ENCODE measurements around the gene ADGRB2. TPM values are rescaled to one million over a fixed set of nuclear protein-coding genes. Genes with fewer than 3 reads are reported as not detected.

Gene ADGRB2
- total RNA-seq, 1 experiment from 2014 or later = 10.9 TPM

- no peaks in the 10 kb centered on the region for H3K79me1 ChIP-seq (ENCODE audit: insufficient read depth, low read depth, low read length, poor library complexity, severe bottlenecking)
- peaks cover 36 to 59% of the 10 kb centered on the region in 2 experiments for H3K4me1 Mint-ChIP-seq
- no peak overlapping the region for H3K27ac ChIP-seq (ENCODE audit: insufficient read length, low read depth, low read length)
- H3K27me3 ChIP-seq (ENCODE audit: insufficient read depth, low read length) = peaks cover 38% of the 10 kb centered on the region
- TF ChIP-seq CTCF (conservative IDR thresholded peaks at IDR 0.05) = no peak; the same call in 1 of the 3 replicates
- WGBS (ENCODE audit: extremely low coverage, insufficient read length, low lambda C conversion rate) = no CpG with 5 or more reads among the region's 68 CpGs
- H3K9me3 Mint-ChIP-seq = no peaks in the 10 kb centered on the region; a peak in 1 of 5 replicates
- no peak overlapping the region for H4K5ac ChIP-seq (ENCODE audit: insufficient read length, low read depth, low read length)
- no peak overlapping the region for H3K56ac ChIP-seq (ENCODE audit: insufficient read length, low read depth, low read length)
- no peak overlapping the region for H2BK20ac ChIP-seq (ENCODE audit: low read depth, low read length, poor library complexity, severe bottlenecking)
- no peak overlapping the region for H2BK15ac ChIP-seq (ENCODE audit: low read depth, low read length)
- no peaks in the 10 kb centered on the region for H3K36me3 Mint-ChIP-seq (ENCODE audit: insufficient read depth in 1 of 3, low read depth in 3 of 3)
- H3K27ac Mint-ChIP-seq = peak overlapping the region in 1 of 3 experiments; percentile 25; a peak in 1 of 7 replicates
- H2AFZ ChIP-seq (ENCODE audit: low read length) = no peak overlapping the region
- no peaks in the 10 kb centered on the region for H3K4me1 ChIP-seq (ENCODE audit: insufficient read depth, low read length)
- peak overlapping the region; percentile 66; the same call in 1 of the 2 replicates for H3K14ac ChIP-seq (ENCODE audit: insufficient read depth, low read length)
- peak overlapping the region; percentile 67 to 83 for H3K4me3 Mint-ChIP-seq
- peak overlapping the region; percentile 91 for H3K4me2 ChIP-seq (ENCODE audit: insufficient read depth, insufficient read length, low read length)
- H3K9ac ChIP-seq (ENCODE audit: extremely low read depth, insufficient read length, low read length) = no peak overlapping the region
- no peak overlapping the region for H3K23ac ChIP-seq (ENCODE audit: insufficient read length, low read depth, low read length)
- peaks cover 93% of the 10 kb centered on the region for H3K27me3 Mint-ChIP-seq (ENCODE audit: low read depth)
- H2AK5ac ChIP-seq (ENCODE audit: insufficient read length, low read length) = no peak overlapping the region
- no peak overlapping the region for H3T11ph ChIP-seq (ENCODE audit: low read length)
- no peak for DNase-seq
- no peaks in the 10 kb centered on the region for H4K20me1 ChIP-seq (ENCODE audit: control insufficient read depth, insufficient read depth, insufficient read length)
- H3K79me2 ChIP-seq (ENCODE audit: insufficient read depth, low read length) = no peaks in the 10 kb centered on the region
- H4K91ac ChIP-seq (ENCODE audit: insufficient read length, low read depth, low read length) = no peak overlapping the region
- H3K23me2 ChIP-seq (ENCODE audit: insufficient read length, low read depth, low read length, poor library complexity, severe bottlenecking) = peaks cover 7% of the 10 kb centered on the region
- H3K18ac ChIP-seq (ENCODE audit: insufficient read length, low read depth, low read length) = no peak overlapping the region
- H3K9me3 ChIP-seq (ENCODE audit: control insufficient read depth, low read depth, low read length) = no peaks in the 10 kb centered on the region
- no peak overlapping the region for H4K8ac ChIP-seq (replicated peaks; ENCODE audit: insufficient read length, low read depth, low read length)
- H3K4ac ChIP-seq (ENCODE audit: low read depth, low read length) = no peak overlapping the region
- no peak overlapping the region for H2BK120ac ChIP-seq (ENCODE audit: low read depth, low read length, poor library complexity, severe bottlenecking)
- no peak overlapping the region for H2BK12ac ChIP-seq (ENCODE audit: insufficient read length, low read depth, low read length)
- no peak overlapping the region for H2BK5ac ChIP-seq (ENCODE audit: insufficient read length, low read length)
Observed at GRCh38 chr1:31771891-31772668, 7.9 kb upstream of the ADGRB2 start.
